Muscle of leg (tissue), 11 donors: ENCODE data around the gene CCL24. TPM values are rescaled to one million over a fixed set of nuclear protein-coding genes. Genes with fewer than 3 reads are reported as not detected.
A peak's percentile ranks its signal among the peaks of the same experiment; 100 is the strongest.
"Not testable (repeated sequence)": the region's sequence is repeated elsewhere in the genome, so short reads cannot be mapped to it uniquely, and the experiment has no call there.

Experiments used
- DNase-seq: peaks from one replicate; pipeline ENCODE4 v3.0.0; 2013
- H3K27ac ChIP-seq: one replicate; pipeline ENCODE4 v1.5.1; 2013; ENCODE audit warnings: mild to moderate bottlenecking, low read length, control low read depth
- H3K27me3 ChIP-seq: one replicate; pipeline ENCODE4 v1.6.1; 2013; ENCODE audit warnings: low read length; ENCODE audit not compliant: control insufficient read depth, insufficient read depth
- H3K36me3 ChIP-seq: one replicate; pipeline ENCODE4 v1.6.1; 2013; ENCODE audit warnings: low read length; ENCODE audit not compliant: control insufficient read depth, insufficient read depth
- H3K4me1 ChIP-seq: one replicate; pipeline ENCODE4 v1.6.1; 2013; ENCODE audit warnings: low read length; ENCODE audit not compliant: control insufficient read depth, insufficient read depth
- H3K4me3 ChIP-seq: one replicate; pipeline ENCODE4 v1.5.1; 2013; ENCODE audit warnings: low read length, control low read depth
- H3K9me3 ChIP-seq: replicated peaks from 2 replicates; pipeline ENCODE4 v1.6.1; 2013; ENCODE audit warnings: low read depth, low read length; ENCODE audit not compliant: control insufficient read depth
- WGBS: methylation state at CpG from one replicate; pipeline ENCODE4 v1.1.5; 2013; ENCODE audit warnings: missing lambda C conversion rate; ENCODE audit not compliant: insufficient coverage; 5-methylcytosine and 5-hydroxymethylcytosine counted together
- polyA plus RNA-seq, 8 donors: library from polyadenylated mRNA; unstranded; fragments of 120-200 nt; gene quantifications; one replicate each; pipeline versions ENCODE4 v1.2.1 to v1.2.3, GENCODE V29; 2013; ENCODE audit warnings: inconsistent platforms in 1 of 8, low replicate concordance in 1 of 8; ENCODE audit not compliant: insufficient read length in 8 of 8, insufficient read depth in 1 of 8
- total RNA-seq: library from RNA; stranded (reverse); fragments of 120-200 nt; gene quantifications from one replicate; pipeline ENCODE4 v1.2.4, GENCODE V29; 2013

CCL24 gene
- total and polyA plus RNA-seq, 9 donors, result 0.13 to 1.2 (median 0.68) TPM; not detected in 5

DNA sequence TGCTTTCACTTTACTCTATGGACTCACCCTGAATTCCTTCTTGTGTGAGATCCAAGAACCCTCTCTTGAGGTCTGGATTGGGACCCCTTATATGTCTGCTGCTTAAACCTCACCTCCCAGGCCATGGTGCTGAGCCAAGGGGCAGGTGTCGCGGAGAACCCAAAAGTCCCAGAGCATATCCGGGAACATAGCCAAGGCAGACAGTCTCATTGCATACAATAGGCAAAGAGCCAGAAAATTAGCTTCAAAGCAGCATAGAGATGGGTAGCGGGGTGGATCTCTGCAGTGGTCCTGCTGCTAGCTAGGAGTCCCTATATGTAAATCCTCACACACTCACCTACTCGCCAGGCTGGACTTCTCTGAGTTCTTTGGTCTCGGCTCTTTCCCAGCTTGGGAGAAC is 5.5 kb downstream of the CCL24 start:
- peaks cover 13% of the 10 kb centered on the region for H3K9me3 ChIP-seq
- no peaks in the 10 kb centered on the region for H3K4me1 ChIP-seq
- no peak overlapping the region for H3K27ac ChIP-seq
- no peaks in the 10 kb centered on the region for H3K27me3 ChIP-seq
- DNase-seq, result no peak
- no peak overlapping the region for H3K4me3 ChIP-seq
- no peaks in the 10 kb centered on the region for H3K36me3 ChIP-seq
- WGBS, result 39% methylated on average over 5 of the region's 6 CpGs

DNA sequence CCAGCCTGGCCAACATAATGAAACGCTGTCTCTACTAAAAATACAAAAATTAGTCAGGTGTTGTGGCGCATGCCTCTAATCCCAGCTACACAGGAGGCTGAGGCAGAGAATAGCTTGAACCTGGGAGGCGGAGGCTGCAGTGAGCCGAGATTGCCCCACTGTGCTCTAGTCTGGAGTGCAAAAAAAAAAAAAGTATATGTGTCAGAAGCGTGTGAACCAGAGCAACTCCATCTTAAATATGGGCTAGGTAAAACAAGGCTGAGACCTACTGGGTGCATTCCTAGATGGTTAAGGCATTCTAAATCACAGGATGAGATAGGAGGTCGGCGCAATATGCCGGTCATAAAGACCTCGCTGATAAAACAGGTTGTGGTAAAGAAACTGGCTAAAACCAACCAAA is 6.2 kb downstream of the CCL24 start:
- DNase-seq, result no peak
- H3K4me1 ChIP-seq, result no peaks in the 10 kb centered on the region
- WGBS, result 100% methylated on average over 2 of the region's 9 CpGs
- no peak overlapping the region for H3K27ac ChIP-seq
- no peaks in the 10 kb centered on the region for H3K27me3 ChIP-seq
- no peaks in the 10 kb centered on the region for H3K36me3 ChIP-seq
- peaks cover 13% of the 10 kb centered on the region for H3K9me3 ChIP-seq
- H3K4me3 ChIP-seq, result no peak overlapping the region

DNA sequence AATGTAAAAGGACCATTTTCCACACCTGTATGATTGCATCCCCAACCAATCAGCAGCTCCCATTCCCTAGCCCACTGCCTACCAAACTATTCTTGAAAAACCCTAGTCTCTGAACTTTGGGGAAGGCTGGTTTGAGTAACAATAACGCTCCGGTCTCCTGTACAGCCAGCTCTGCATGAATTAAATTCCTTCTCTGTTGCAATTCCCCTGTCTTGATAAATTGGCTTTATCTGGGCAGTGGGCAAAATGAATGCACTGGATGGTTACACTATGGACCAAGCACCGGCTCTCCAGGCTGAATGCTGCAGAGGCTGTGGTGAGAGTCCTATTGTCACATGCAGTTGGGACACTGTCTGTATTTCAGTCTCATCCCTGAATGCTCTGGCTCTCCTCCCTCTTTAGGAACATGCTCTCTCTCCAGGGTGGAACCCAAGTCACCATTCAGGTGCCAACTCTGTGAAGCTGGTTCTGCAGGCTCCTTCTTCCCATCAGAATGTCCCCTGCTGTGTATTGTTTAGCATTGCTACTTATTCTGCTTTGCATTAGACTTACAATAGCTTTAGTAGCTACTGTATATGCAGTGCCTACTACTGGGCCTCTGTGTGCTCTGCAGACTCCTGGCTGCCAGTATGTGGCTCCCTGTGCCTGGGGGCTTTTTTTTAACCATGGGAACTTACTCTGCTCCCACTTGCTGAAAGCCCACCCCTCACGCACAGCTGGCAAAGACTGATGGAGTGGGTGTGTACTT is 6.9 kb downstream of the CCL24 start:
- H3K4me3 ChIP-seq, result no peak overlapping the region
- no peak overlapping the region for H3K27ac ChIP-seq
- no peaks in the 10 kb centered on the region for H3K36me3 ChIP-seq
- H3K9me3 ChIP-seq, result peaks cover 13% of the 10 kb centered on the region
- 100% methylated on average over 3 of the region's 4 CpGs for WGBS
- no peak for DNase-seq
- H3K27me3 ChIP-seq, result no peaks in the 10 kb centered on the region
- no peaks in the 10 kb centered on the region for H3K4me1 ChIP-seq

DNA sequence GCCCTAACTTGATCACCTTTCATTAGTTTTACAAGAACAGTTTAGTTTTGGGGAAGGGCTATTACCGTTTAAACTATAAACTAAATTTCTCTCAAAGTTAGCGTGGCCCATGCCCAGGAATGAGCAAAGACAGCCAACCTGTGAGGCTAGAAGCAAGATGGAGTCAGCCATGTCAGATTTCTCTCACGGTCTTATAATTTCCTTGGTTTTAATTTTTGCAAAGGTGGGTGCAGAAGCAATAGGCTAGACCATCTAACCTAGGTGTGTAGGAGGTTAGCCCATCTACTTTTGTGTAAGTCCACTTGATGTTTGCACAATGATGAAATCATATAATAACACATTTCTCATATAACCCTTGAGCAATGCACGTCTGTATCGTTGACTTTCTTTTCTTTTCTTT is 8.9 kb downstream of the CCL24 start:
- DNase-seq, result no peak
- H3K27me3 ChIP-seq, result no peaks in the 10 kb centered on the region
- no peak overlapping the region for H3K27ac ChIP-seq
- no peaks in the 10 kb centered on the region for H3K4me1 ChIP-seq
- WGBS, result 100% methylated on average over 3 of the region's 5 CpGs
- H3K4me3 ChIP-seq, result no peak overlapping the region
- H3K9me3 ChIP-seq, result peaks cover 13% of the 10 kb centered on the region
- H3K36me3 ChIP-seq, result no peaks in the 10 kb centered on the region

DNA sequence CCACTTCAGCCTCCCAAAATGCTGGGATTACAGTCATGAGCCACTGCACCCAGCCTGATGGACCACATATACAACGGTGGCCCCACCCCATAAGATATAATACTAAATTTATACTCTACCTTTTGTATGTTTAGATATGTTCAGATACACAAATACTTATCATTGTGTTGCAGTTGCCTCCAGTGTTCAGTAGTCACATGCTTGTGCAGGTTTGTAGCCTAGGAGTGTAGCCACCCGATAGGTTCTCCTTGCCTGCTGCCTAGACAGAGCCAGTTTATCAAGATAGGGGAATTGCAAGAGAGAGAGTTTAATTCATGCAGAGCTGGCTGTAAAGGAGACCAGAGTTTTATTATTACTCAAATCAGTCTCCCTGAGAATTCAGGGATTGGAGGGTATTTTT is 9.6 kb downstream of the CCL24 start:
- Histone ChIP-seq H3K27me3 (no peaks in the 10 kb centered on the region), H3K4me1 (no peaks in the 10 kb centered on the region), H3K9me3 (peaks cover 13% of the 10 kb centered on the region), H3K27ac (no peak overlapping the region), H3K36me3 (no peaks in the 10 kb centered on the region), H3K4me3 (no peak overlapping the region)
- no peak for DNase-seq
- WGBS, result no CpG with 5 or more reads among the region's 2 CpGs

DNA sequence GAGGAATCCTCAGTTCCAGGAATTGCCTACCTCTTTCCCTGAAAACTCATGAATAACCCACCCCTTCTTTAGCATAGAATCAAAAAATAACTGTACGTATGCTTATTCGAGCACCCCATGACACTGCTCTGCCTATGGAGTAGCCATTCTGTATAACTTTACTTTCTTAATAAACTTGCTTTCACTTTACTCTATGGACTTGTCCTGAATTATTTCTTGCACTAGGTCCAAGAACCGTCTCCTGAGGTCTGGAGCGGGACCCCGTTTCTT is 11.1 kb downstream of the CCL24 start:
- 80% methylated on average over 1 of the region's 5 CpGs for WGBS
- no peak for DNase-seq
- Histone ChIP-seq H3K27ac (no peak overlapping the region), H3K4me1 (no peaks in the 10 kb centered on the region), H3K4me3 (no peak overlapping the region), H3K36me3 (no peaks in the 10 kb centered on the region), H3K27me3 (no peaks in the 10 kb centered on the region), H3K9me3 (peaks cover 11% of the 10 kb centered on the region)

DNA sequence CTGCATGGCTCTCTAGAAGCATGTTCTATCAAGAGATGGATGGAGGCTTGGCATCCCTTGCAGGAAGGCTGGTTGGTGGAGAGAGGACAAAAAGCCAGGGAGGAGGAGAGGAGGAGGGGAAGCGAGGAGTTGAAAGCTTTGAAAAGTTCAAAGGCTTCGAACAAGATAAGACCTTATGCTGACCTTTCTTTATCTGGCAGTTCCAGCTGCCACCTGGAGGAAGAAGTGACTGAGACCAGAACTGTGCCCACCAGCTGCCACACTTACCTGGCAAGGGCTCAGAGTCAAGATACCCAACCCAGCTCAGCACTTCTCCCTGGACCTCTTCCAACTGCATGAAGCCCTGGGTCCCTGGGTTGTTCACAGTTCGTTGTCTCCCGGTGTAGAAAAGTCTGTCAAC is 14.8 kb downstream of the CCL24 start:
- Histone ChIP-seq H3K27me3 (no peaks in the 10 kb centered on the region), H3K4me1 (no peaks in the 10 kb centered on the region), H3K4me3 (no peak overlapping the region), H3K36me3 (no peaks in the 10 kb centered on the region), H3K27ac (no peak overlapping the region), H3K9me3 (no peaks in the 10 kb centered on the region)
- no peak for DNase-seq
- 62% methylated on average over 4 of the region's 4 CpGs for WGBS

DNA sequence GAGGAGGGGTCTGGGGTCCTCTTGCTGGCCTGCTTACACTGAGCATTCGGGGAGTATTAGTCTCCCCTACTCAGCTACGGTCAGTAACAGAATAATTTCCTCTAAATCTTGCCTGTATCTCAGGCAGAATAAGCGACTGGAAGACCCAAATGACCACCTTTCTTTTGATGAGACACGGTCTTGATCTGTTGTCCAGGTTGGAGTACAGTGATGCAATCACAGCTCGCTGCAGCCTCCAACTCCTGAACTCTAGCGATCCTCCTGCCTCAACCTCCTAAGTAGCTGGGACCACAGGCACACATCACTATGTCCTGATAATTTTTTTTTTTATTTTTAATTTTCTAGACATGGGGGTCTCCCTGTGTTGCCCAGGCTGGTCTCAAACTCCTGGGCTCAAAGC is 17.2 kb downstream of the CCL24 start:
- H3K27ac ChIP-seq, result no peak overlapping the region
- DNase-seq, result no peak
- 63% methylated on average over 4 of the region's 6 CpGs for WGBS

DNA sequence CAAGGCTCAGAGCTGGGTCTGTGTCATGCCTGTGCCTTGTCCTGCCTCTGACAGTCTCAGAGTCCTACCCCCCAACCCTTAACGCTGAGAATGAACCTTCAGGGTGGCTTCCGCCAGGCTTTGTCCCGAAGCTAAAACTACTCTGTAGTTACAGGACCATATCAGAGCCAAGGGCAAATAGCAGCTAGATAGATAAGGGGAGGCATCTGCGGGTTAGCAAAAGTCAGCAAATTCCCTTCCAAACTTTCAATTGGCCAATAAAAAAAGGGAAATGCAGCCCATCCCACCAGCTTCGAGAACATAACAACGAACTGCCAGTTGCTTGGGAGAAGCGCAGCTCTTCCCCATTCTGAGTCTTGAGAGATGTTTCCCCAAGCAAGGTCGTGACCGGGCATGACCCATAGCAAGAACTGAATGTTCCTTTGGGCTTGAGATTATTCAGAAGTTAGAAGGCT is 17.7 kb downstream of the CCL24 start:
- Histone ChIP-seq H3K9me3 (no peaks in the 10 kb centered on the region), H3K4me1 (peaks cover 11% of the 10 kb centered on the region), H3K36me3 (no peaks in the 10 kb centered on the region), H3K27me3 (no peaks in the 10 kb centered on the region), H3K27ac (no peak overlapping the region), H3K4me3 (no peak overlapping the region)
- DNase-seq, result peak; percentile 62
- WGBS, result 33% methylated on average over 3 of the region's 9 CpGs

More for the DNA sequence above, 17.2 kb downstream of the CCL24 start:
- no peaks in the 10 kb centered on the region for H3K27me3 ChIP-seq
- peaks cover 8% of the 10 kb centered on the region for H3K4me1 ChIP-seq
- H3K36me3 ChIP-seq, result no peaks in the 10 kb centered on the region
- no peak overlapping the region for H3K4me3 ChIP-seq
- H3K9me3 ChIP-seq, result no peaks in the 10 kb centered on the region

DNA sequence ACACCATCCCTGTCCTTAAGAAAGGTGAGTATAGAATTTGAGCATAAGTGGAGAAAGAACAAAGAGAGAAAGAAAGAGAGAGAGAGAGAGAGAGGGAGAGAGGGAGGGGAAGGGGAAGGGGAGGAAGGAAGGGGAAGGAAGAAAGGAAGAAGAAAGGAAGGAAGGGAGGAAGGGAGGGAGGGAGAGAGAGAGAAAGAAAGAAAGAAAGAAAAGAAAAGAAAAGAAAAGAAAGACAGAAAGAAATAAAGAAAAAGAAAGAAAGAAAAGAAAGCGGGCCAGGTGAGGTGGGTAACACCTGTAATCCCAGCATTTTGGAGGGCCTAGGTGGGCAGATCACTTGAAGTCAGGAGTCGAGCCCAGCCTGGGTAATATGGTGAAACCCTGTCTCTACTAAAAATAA is 19.9 kb downstream of the CCL24 start:
- Histone ChIP-seq H3K27me3 (no peaks in the 10 kb centered on the region), H3K4me3 (no peak overlapping the region), H3K4me1 (peaks cover 20% of the 10 kb centered on the region), H3K36me3 (no peaks in the 10 kb centered on the region), H3K27ac (no peak overlapping the region), H3K9me3 (no peaks in the 10 kb centered on the region)
- DNase-seq, result no peak
- WGBS, result 90% methylated on average over 2 of the region's 2 CpGs

DNA sequence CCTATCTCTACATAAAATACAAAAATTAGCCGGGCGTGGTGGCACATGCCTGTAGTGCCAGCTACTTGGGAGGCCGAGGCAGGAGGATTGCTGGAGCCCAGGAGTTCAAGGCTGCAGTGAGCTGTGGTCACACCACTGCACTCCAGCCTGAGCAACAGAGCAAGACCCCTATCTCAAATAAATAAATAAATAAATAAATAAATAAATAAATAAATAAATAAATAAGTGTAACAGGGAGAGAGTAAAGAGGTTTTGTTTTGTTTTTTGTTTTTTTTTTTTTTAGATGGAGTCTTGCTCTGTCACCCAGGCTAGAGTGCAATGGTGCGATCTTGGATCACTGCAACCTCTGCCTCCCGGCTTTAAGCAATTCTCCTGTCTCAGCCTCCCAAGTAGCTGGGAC is 21.0 kb downstream of the CCL24 start:
- WGBS, result 100% methylated on average over 2 of the region's 5 CpGs
- H3K9me3 ChIP-seq, H3K4me3 ChIP-seq, DNase-seq, H3K27me3 ChIP-seq, H3K27ac ChIP-seq, H3K36me3 ChIP-seq: not testable (repeated sequence)
- peaks cover 20% of the 10 kb centered on the region for H3K4me1 ChIP-seq
